ENCODE results near the gene PFDN1. TPM values are rescaled to one million over a fixed set of nuclear protein-coding genes. Genes with fewer than 3 reads are reported as not detected.

The PFDN1 gene
- total RNA-seq, 1 experiment from 2014 or later, result 48.9 TPM

DNA sequence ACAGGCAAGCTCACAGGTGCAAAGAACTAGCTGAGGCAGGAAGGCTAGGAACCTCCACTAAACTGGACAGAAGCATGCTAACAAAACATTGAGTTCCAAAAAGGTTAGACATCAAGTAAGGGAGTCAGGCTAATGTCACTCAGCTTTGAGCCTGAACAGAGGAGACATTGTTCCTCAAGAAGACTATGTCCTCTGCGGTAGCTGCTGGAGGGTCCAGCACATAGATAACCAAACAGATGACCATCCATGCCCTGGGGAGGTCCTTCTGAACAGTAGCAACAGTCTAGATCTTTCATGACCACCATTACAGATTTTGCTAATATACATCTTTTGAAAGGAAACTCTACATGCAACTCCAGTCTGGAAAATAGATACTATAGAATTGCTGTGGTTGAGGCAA is 70.2 kb downstream of the PFDN1 start:
- no TSS peak for BruUV-seq (replicated peaks)
- RAD21 ChIA-PET (ENCODE audit: low non-redundant PET in 1 of 2, low total read pairs in 2 of 2, uncharacterized antibody in 2 of 2, unreplicated experiment in 2 of 2), result no interaction called here

More for the DNA sequence above, 70.2 kb downstream of the PFDN1 start:
- DNase-seq (ENCODE audit: low read depth, low spot score) (no peak), ATAC-seq (no peak)
- H3K4me1 ChIP-seq (ENCODE audit: control insufficient read depth in 1 of 2, insufficient read depth in 2 of 2, low read length in 2 of 2), result no peaks in the 10 kb centered on the region
- no peak overlapping the region for H2AFZ ChIP-seq (ENCODE audit: low read depth, low read length, poor library complexity, severe bottlenecking)
- no peak overlapping the region for H3K4me3 ChIP-seq (replicated peaks in 1 of 2; ENCODE audit: low read depth in 1 of 2, low read length in 2 of 2)
- H3K9me3 ChIP-seq (ENCODE audit: control insufficient read depth in 1 of 2, insufficient read depth in 1 of 2, low read depth in 1 of 2, low read length in 2 of 2), result no peaks in the 10 kb centered on the region
- H3K4me2 ChIP-seq (ENCODE audit: low read length), result no peak overlapping the region
- H3K36me3 ChIP-seq (ENCODE audit: control insufficient read depth in 1 of 2, insufficient read depth in 2 of 2, low read length in 2 of 2), result no peaks in the 10 kb centered on the region
- H3K27ac ChIP-seq (ENCODE audit: low read depth, low read length), result no peak overlapping the region
- H3K27me3 ChIP-seq (ENCODE audit: insufficient read depth, low read length), result no peaks in the 10 kb centered on the region
- H3K9me2 ChIP-seq (ENCODE audit: insufficient read depth), result no peaks in the 10 kb centered on the region
- H3K9ac ChIP-seq (ENCODE audit: low read length), result no peak overlapping the region
- CTCF ChIA-PET, result no interaction called here
- TF ChIP-seq CBX3 (IDR thresholded peaks at IDR 0.05; ENCODE audit: low read depth), result no peak
- TF ChIP-seq ELF1 (IDR thresholded peaks at IDR 0.05; ENCODE audit: borderline replicate concordance, low read depth), result no peak
- TF ChIP-seq SIN3A (IDR thresholded peaks at IDR 0.05; ENCODE audit: low read depth), result no peak
- TF ChIP-seq ZFX (IDR thresholded peaks at IDR 0.05), result no peak
- TF ChIP-seq, protein P1, sequence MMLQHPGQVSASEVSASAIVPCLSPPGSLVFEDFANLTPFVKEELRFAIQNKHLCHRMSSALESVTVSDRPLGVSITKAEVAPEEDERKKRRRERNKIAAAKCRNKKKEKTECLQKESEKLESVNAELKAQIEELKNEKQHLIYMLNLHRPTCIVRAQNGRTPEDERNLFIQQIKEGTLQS (IDR thresholded peaks at IDR 0.05), result no peak
- TF ChIP-seq ZNF274 (IDR thresholded peaks at IDR 0.05; ENCODE audit: low read depth, low read length), result no peak
- no peak for TF ChIP-seq POLR2A (IDR thresholded peaks at IDR 0.05; ENCODE audit: borderline replicate concordance, extremely low read depth, insufficient read depth, insufficient read length)
- no peak for TF ChIP-seq SP1 (IDR thresholded peaks at IDR 0.05; ENCODE audit: low read depth)
- TF ChIP-seq EZH2 (IDR thresholded peaks at IDR 0.05), result no peak
- TF ChIP-seq EZH2phosphoT487 (IDR thresholded peaks at IDR 0.05; ENCODE audit: borderline replicate concordance), result no peak
- no peak for TF ChIP-seq RAD21 (IDR thresholded peaks at IDR 0.05; ENCODE audit: low read depth)
- TF ChIP-seq, protein P2, sequence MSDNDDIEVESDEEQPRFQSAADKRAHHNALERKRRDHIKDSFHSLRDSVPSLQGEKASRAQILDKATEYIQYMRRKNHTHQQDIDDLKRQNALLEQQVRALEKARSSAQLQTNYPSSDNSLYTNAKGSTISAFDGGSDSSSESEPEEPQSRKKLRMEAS (IDR thresholded peaks at IDR 0.05), result no peak
- TF ChIP-seq POLR2AphosphoS5 (IDR thresholded peaks at IDR 0.05; ENCODE audit: low read depth, low read length), result no peak
- TF ChIP-seq, protein P3, sequence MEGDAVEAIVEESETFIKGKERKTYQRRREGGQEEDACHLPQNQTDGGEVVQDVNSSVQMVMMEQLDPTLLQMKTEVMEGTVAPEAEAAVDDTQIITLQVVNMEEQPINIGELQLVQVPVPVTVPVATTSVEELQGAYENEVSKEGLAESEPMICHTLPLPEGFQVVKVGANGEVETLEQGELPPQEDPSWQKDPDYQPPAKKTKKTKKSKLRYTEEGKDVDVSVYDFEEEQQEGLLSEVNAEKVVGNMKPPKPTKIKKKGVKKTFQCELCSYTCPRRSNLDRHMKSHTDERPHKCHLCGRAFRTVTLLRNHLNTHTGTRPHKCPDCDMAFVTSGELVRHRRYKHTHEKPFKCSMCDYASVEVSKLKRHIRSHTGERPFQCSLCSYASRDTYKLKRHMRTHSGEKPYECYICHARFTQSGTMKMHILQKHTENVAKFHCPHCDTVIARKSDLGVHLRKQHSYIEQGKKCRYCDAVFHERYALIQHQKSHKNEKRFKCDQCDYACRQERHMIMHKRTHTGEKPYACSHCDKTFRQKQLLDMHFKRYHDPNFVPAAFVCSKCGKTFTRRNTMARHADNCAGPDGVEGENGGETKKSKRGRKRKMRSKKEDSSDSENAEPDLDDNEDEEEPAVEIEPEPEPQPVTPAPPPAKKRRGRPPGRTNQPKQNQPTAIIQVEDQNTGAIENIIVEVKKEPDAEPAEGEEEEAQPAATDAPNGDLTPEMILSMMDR (IDR thresholded peaks at IDR 0.05 in 2 of 3, conservative IDR thresholded peaks at IDR 0.05 in 1 of 3; ENCODE audit: borderline replicate concordance in 1 of 3, insufficient read depth in 1 of 3, low read depth in 2 of 3, low read length in 2 of 3), result no peak
- no peaks in the 10 kb centered on the region; the same call in 1 of the 2 replicates for H3K79me2 ChIP-seq (ENCODE audit: insufficient read depth, low read length)
- H4K20me1 ChIP-seq (ENCODE audit: insufficient read depth), result no peaks in the 10 kb centered on the region
- intact Hi-C loops (cut with micrococcal nuclease), result no loop called here
- POLR2A ChIA-PET, result no interaction called here
